GM23338 (cell line): ENCODE data around the gene GHSR. TPM values are rescaled to one million over a fixed set of nuclear protein-coding genes. Genes with fewer than 3 reads are reported as not detected.
A peak's percentile ranks its signal among the peaks of the same experiment; 100 is the strongest.

Experiments
- ATAC-seq: fragments of 200-7000 bp; cut with Tn5 transposase; 3 replicates; pipeline ENCODE4 v1.9.1; 2020
- DNase-seq: peaks from one replicate; pipeline ENCODE4 v3.0.0-alpha.2; 2015; ENCODE audit warnings: low spot score
- H2AFZ ChIP-seq: fragments of 200-600 bp; sonication (generic); 2 replicates; pipeline ENCODE4 v1.8.0; 2016; ENCODE audit warnings: antibody characterized with exemption, mild to moderate bottlenecking, moderate library complexity
- H3F3A ChIP-seq: fragments of 200-600 bp; sonication (generic); replicated peaks from 2 replicates; pipeline ENCODE4 v1.8.0; 2017; ENCODE audit warnings: antibody characterized with exemption, mixed run types, low read depth
- H3K27ac ChIP-seq: fragments of 200-600 bp; sonication (generic); 2 replicates; pipeline ENCODE4 v1.6.1; 2016; ENCODE audit warnings: low read depth
- H3K27me3 ChIP-seq: fragments of 200-600 bp; sonication (generic); 2 replicates; pipeline ENCODE4 v1.8.0; 2016; ENCODE audit warnings: mild to moderate bottlenecking, mixed run types, moderate library complexity; ENCODE audit not compliant: insufficient read depth
- H3K36me3 ChIP-seq: fragments of 200-600 bp; sonication (generic); 2 replicates; pipeline ENCODE4 v1.8.0; 2016; ENCODE audit warnings: mild to moderate bottlenecking; ENCODE audit not compliant: insufficient read depth
- H3K4me1 ChIP-seq: fragments of 200-600 bp; sonication (generic); 2 replicates; pipeline ENCODE4 v1.8.0; 2016; ENCODE audit warnings: mild to moderate bottlenecking, moderate library complexity; ENCODE audit not compliant: insufficient read depth
- H3K4me2 ChIP-seq: fragments of 200-600 bp; sonication (generic); 2 replicates; pipeline ENCODE4 v1.7.1; 2017; ENCODE audit warnings: mixed run types
- H3K4me3 ChIP-seq: fragments of 200-600 bp; sonication (generic); 2 replicates; pipeline ENCODE4 v1.6.1; 2016; ENCODE audit warnings: mixed run types
- H3K79me2 ChIP-seq: fragments of 200-600 bp; sonication (generic); replicated peaks from 2 replicates; pipeline ENCODE4 v1.8.0; 2017; ENCODE audit warnings: mild to moderate bottlenecking; ENCODE audit not compliant: insufficient read depth
- H3K9me2 ChIP-seq: fragments of 200-600 bp; sonication (generic); 2 replicates; pipeline ENCODE4 v1.8.0; 2017; ENCODE audit not compliant: insufficient read depth
- H4K20me1 ChIP-seq: fragments of 200-600 bp; sonication (generic); replicated peaks from 2 replicates; pipeline ENCODE4 v1.8.0; 2017; ENCODE audit warnings: mild to moderate bottlenecking; ENCODE audit not compliant: insufficient read depth
- H3K27ac Mint-ChIP-seq: 2 replicates; pipeline ENCODE4 v1.8.0; 2020; ENCODE audit warnings: inconsistent platforms, mild to moderate bottlenecking, moderate library complexity, mixed read lengths
- H3K27me3 Mint-ChIP-seq: 3 replicates; pipeline ENCODE4 v1.8.0; 2022; ENCODE audit warnings: low read depth, mild to moderate bottlenecking, moderate library complexity, mixed read lengths, inconsistent platforms; ENCODE audit not compliant: insufficient read depth, poor library complexity
- H3K36me3 Mint-ChIP-seq: 3 replicates; pipeline ENCODE4 v1.8.0; 2021; ENCODE audit warnings: low read depth, mild to moderate bottlenecking, inconsistent platforms, moderate library complexity, mixed read lengths
- H3K4me1 Mint-ChIP-seq: 3 replicates; pipeline ENCODE4 v1.8.0; 2020; ENCODE audit warnings: mild to moderate bottlenecking, inconsistent platforms, mixed read lengths
- H3K4me3 Mint-ChIP-seq: 3 replicates; pipeline ENCODE4 v1.8.0; 2021; ENCODE audit warnings: moderate library complexity, mild to moderate bottlenecking, inconsistent platforms, mixed read lengths
- H3K9me3 Mint-ChIP-seq: 3 replicates; pipeline ENCODE4 v1.8.0; 2020; ENCODE audit warnings: moderate library complexity, mild to moderate bottlenecking, inconsistent platforms, mixed read lengths
- CREB1 ChIP-seq: fragments of 250-450 bp; sonication (Bioruptor Pico); IDR thresholded peaks from 2 replicates; pipeline ENCODE4 v1.5.0; 2020; ENCODE audit warnings: low read depth, mild to moderate bottlenecking, moderate library complexity
- EZH2 ChIP-seq: fragments of 200-600 bp; sonication (generic); IDR thresholded peaks from one replicate; pipeline ENCODE4 v1.8.0; 2017; ENCODE audit warnings: antibody characterized with exemption, mild to moderate bottlenecking, low read depth; ENCODE audit not compliant: unreplicated experiment
- EZH2phosphoT487 ChIP-seq: fragments of 200-600 bp; sonication (generic); IDR thresholded peaks from one replicate; pipeline ENCODE4 v1.8.1; 2018; ENCODE audit warnings: antibody characterized with exemption; ENCODE audit not compliant: unreplicated experiment
- JUNB ChIP-seq: IDR thresholded peaks from one replicate; pipeline ENCODE4 v1.6.1; 2016; ENCODE audit warnings: antibody characterized with exemption; ENCODE audit not compliant: unreplicated experiment
- NANOG ChIP-seq: IDR thresholded peaks from 2 replicates; pipeline ENCODE4 v1.6.1; 2016; ENCODE audit warnings: antibody characterized with exemption, borderline replicate concordance
- ZNF114 ChIP-seq: fragments of 250-450 bp; sonication (Bioruptor Pico); IDR thresholded peaks from 2 replicates; pipeline ENCODE4 v1.5.0; 2020; ENCODE audit warnings: mild to moderate bottlenecking, moderate library complexity
- ZNF331 ChIP-seq: fragments of 250-450 bp; sonication (Bioruptor Pico); IDR thresholded peaks from 2 replicates; pipeline ENCODE4 v1.5.0; 2020; ENCODE audit warnings: low read depth, mild to moderate bottlenecking, moderate library complexity
- polyA plus RNA-seq: library from polyadenylated mRNA; unstranded; fragments of >200 nt; fragmentation: Nextera tagmentation; extraction: Ambion mirVana; gene quantifications from 2 replicates; pipeline ENCODE4 v1.2.1, GENCODE V29; 2016
- total RNA-seq: library from RNA; depleted of rRNA; stranded (reverse); fragments of >200 nt; shearing (Covaris generic); gene quantifications from 2 replicates; pipeline ENCODE4 v1.2.3, GENCODE V29; 2014
- TF ChIP-seq, protein P1 (sequence below), 2 experiments: fragments of 200-600 bp in 1 of 2; sonication (generic) in 1 of 2; conservative IDR thresholded peaks; 2 replicates each; pipeline versions ENCODE4 v1.5.1 to v1.6.1; 2016 to 2017; ENCODE audit warnings: antibody characterized with exemption in 2 of 2, low read depth in 2 of 2, mild to moderate bottlenecking in 2 of 2, moderate library complexity in 1 of 2
- TF ChIP-seq, protein P2 (sequence below): fragments of 250-450 bp; sonication (Bioruptor Pico); IDR thresholded peaks from 2 replicates; pipeline ENCODE4 v1.5.0; 2020; ENCODE audit warnings: mild to moderate bottlenecking, moderate library complexity

GHSR gene
- total and polyA plus RNA-seq, 2 experiments from 2014 or later: not detected

DNA sequence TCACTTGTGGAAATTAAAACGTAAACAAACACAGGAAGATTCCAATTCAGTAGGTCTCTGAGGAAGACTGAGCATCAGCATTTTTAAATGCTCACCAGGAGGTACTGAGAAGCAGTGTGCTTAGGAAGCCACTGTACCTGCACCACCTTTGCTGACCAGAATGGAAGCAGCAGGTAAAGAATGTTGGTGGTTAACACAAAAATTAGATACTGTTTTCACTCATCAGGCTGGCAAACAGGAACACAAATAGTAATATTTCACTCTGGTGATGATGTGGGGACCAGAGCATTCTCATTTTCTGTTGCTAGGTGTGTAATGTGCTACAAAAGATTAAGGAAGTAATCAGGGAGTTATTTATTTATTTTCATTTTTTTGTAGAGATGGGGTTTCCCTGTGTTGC lies 29.9 kb upstream of the GHSR start (continued):
- TF ChIP-seq, protein P1, sequence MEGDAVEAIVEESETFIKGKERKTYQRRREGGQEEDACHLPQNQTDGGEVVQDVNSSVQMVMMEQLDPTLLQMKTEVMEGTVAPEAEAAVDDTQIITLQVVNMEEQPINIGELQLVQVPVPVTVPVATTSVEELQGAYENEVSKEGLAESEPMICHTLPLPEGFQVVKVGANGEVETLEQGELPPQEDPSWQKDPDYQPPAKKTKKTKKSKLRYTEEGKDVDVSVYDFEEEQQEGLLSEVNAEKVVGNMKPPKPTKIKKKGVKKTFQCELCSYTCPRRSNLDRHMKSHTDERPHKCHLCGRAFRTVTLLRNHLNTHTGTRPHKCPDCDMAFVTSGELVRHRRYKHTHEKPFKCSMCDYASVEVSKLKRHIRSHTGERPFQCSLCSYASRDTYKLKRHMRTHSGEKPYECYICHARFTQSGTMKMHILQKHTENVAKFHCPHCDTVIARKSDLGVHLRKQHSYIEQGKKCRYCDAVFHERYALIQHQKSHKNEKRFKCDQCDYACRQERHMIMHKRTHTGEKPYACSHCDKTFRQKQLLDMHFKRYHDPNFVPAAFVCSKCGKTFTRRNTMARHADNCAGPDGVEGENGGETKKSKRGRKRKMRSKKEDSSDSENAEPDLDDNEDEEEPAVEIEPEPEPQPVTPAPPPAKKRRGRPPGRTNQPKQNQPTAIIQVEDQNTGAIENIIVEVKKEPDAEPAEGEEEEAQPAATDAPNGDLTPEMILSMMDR (conservative IDR thresholded peaks at IDR 0.05; ENCODE audit: low read depth in 2 of 2): no peak
- no peak for TF ChIP-seq JUNB
- no peak for TF ChIP-seq ZNF114
- TF ChIP-seq EZH2phosphoT487: no peak
- TF ChIP-seq EZH2: no peak
- TF ChIP-seq ZNF331: no peak

GRCh38 chr3:172476347-172476746 lies 28.1 kb upstream of the GHSR start:
- no peaks in the 10 kb centered on the region for H3K27me3 Mint-ChIP-seq
- H3K4me1 ChIP-seq: no peaks in the 10 kb centered on the region
- H3K27ac Mint-ChIP-seq: no peak overlapping the region
- no peaks in the 10 kb centered on the region for H3K9me2 ChIP-seq
- no peaks in the 10 kb centered on the region for H3K79me2 ChIP-seq
- H3K9me3 Mint-ChIP-seq: peaks cover 9% of the 10 kb centered on the region
- DNase-seq (no peak), ATAC-seq (peak; percentile 49)
- H3K36me3 ChIP-seq: no peaks in the 10 kb centered on the region
- H3K4me3 ChIP-seq: no peak overlapping the region
- peak overlapping the region; percentile 3; the same call in 1 of the 2 replicates for H2AFZ ChIP-seq
- H3K4me2 ChIP-seq: no peak overlapping the region
- H3F3A ChIP-seq: no peaks in the 10 kb centered on the region
- peak overlapping the region; percentile 7; the same call in 1 of the 3 replicates for H3K4me3 Mint-ChIP-seq
- H3K27ac ChIP-seq: no peak overlapping the region
- H4K20me1 ChIP-seq: no peaks in the 10 kb centered on the region
- no peaks in the 10 kb centered on the region for H3K36me3 Mint-ChIP-seq
- peaks cover 12% of the 10 kb centered on the region; the same call in 2 of the 3 replicates for H3K4me1 Mint-ChIP-seq
- no peak for TF ChIP-seq EZH2
- H3K27me3 ChIP-seq: no peaks in the 10 kb centered on the region

DNA sequence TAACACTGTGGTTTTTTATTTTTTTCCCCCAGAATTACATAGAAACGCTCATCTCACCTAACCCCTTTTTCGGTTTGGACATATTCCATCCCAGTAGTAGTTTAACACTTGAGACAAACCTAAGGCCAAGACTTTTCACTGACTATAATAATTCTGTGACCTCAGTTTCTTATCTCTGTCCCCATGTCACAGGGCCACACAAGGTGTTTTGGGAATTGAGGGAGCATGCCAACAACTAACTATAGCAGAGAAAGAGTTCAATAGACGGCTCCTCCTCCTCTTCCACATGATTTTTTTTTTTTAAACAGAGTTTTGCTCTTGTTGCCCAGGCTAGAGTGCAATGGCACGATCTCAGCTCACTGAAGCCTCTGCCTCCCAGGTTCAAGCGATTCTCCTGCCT lies 27.4 kb upstream of the GHSR start:
- H3K4me2 ChIP-seq: no peak overlapping the region
- ATAC-seq: no peak
- Mint-ChIP-seq H3K9me3 (peaks cover 13% of the 10 kb centered on the region), H3K27me3 (no peaks in the 10 kb centered on the region), H3K4me1 (peaks cover 12% of the 10 kb centered on the region; the same call in 2 of the 3 replicates), H3K4me3 (no peak overlapping the region), H3K36me3 (no peaks in the 10 kb centered on the region), H3K27ac (no peak overlapping the region)
- no peak overlapping the region for H2AFZ ChIP-seq
- no peaks in the 10 kb centered on the region for H3K79me2 ChIP-seq
- DNase-seq: no peak
- no peaks in the 10 kb centered on the region for H3K4me1 ChIP-seq
- H3K27ac ChIP-seq: no peak overlapping the region
- no peak overlapping the region for H3K4me3 ChIP-seq
- H3K36me3 ChIP-seq: no peaks in the 10 kb centered on the region
- H4K20me1 ChIP-seq: no peaks in the 10 kb centered on the region
- no peaks in the 10 kb centered on the region for H3K27me3 ChIP-seq
- H3F3A ChIP-seq: no peaks in the 10 kb centered on the region
- no peaks in the 10 kb centered on the region for H3K9me2 ChIP-seq
- TF ChIP-seq, protein P2, sequence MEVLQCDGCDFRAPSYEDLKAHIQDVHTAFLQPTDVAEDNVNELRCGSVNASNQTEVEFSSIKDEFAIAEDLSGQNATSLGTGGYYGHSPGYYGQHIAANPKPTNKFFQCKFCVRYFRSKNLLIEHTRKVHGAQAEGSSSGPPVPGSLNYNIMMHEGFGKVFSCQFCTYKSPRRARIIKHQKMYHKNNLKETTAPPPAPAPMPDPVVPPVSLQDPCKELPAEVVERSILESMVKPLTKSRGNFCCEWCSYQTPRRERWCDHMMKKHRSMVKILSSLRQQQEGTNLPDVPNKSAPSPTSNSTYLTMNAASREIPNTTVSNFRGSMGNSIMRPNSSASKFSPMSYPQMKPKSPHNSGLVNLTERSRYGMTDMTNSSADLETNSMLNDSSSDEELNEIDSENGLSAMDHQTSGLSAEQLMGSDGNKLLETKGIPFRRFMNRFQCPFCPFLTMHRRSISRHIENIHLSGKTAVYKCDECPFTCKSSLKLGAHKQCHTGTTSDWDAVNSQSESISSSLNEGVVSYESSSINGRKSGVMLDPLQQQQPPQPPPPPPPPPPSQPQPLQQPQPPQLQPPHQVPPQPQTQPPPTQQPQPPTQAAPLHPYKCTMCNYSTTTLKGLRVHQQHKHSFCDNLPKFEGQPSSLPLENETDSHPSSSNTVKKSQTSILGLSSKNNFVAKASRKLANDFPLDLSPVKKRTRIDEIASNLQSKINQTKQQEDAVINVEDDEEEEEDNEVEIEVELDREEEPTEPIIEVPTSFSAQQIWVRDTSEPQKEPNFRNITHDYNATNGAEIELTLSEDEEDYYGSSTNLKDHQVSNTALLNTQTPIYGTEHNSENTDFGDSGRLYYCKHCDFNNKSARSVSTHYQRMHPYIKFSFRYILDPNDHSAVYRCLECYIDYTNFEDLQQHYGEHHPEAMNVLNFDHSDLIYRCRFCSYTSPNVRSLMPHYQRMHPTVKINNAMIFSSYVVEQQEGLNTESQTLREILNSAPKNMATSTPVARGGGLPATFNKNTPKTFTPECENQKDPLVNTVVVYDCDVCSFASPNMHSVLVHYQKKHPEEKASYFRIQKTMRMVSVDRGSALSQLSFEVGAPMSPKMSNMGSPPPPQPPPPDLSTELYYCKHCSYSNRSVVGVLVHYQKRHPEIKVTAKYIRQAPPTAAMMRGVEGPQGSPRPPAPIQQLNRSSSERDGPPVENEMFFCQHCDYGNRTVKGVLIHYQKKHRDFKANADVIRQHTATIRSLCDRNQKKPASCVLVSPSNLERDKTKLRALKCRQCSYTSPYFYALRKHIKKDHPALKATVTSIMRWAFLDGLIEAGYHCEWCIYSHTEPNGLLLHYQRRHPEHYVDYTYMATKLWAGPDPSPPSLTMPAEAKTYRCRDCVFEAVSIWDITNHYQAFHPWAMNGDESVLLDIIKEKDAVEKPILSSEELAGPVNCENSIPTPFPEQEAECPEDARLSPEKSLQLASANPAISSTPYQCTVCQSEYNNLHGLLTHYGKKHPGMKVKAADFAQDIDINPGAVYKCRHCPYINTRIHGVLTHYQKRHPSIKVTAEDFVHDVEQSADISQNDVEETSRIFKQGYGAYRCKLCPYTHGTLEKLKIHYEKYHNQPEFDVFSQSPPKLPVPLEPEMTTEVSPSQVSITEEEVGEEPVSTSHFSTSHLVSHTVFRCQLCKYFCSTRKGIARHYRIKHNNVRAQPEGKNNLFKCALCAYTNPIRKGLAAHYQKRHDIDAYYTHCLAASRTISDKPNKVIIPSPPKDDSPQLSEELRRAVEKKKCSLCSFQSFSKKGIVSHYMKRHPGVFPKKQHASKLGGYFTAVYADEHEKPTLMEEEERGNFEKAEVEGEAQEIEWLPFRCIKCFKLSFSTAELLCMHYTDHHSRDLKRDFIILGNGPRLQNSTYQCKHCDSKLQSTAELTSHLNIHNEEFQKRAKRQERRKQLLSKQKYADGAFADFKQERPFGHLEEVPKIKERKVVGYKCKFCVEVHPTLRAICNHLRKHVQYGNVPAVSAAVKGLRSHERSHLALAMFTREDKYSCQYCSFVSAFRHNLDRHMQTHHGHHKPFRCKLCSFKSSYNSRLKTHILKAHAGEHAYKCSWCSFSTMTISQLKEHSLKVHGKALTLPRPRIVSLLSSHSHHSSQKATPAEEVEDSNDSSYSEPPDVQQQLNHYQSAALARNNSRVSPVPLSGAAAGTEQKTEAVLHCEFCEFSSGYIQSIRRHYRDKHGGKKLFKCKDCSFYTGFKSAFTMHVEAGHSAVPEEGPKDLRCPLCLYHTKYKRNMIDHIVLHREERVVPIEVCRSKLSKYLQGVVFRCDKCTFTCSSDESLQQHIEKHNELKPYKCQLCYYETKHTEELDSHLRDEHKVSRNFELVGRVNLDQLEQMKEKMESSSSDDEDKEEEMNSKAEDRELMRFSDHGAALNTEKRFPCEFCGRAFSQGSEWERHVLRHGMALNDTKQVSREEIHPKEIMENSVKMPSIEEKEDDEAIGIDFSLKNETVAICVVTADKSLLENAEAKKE (CRISPR knock-in tag): no peak
- TF ChIP-seq CREB1 (CRISPR knock-in tag): no peak
- no peak for TF ChIP-seq NANOG
- TF ChIP-seq EZH2phosphoT487: no peak
- TF ChIP-seq, protein P1 (conservative IDR thresholded peaks at IDR 0.05; ENCODE audit: low read depth in 2 of 2): no peak
- no peak for TF ChIP-seq EZH2
